ENCODE measurements around the gene LDB3. TPM values are rescaled to one million over a fixed set of nuclear protein-coding genes. Genes with fewer than 3 reads are reported as not detected.

The LDB3 gene
- total RNA-seq, 2 experiments from 2014 or later = 0.07 to 0.09 TPM

DNA sequence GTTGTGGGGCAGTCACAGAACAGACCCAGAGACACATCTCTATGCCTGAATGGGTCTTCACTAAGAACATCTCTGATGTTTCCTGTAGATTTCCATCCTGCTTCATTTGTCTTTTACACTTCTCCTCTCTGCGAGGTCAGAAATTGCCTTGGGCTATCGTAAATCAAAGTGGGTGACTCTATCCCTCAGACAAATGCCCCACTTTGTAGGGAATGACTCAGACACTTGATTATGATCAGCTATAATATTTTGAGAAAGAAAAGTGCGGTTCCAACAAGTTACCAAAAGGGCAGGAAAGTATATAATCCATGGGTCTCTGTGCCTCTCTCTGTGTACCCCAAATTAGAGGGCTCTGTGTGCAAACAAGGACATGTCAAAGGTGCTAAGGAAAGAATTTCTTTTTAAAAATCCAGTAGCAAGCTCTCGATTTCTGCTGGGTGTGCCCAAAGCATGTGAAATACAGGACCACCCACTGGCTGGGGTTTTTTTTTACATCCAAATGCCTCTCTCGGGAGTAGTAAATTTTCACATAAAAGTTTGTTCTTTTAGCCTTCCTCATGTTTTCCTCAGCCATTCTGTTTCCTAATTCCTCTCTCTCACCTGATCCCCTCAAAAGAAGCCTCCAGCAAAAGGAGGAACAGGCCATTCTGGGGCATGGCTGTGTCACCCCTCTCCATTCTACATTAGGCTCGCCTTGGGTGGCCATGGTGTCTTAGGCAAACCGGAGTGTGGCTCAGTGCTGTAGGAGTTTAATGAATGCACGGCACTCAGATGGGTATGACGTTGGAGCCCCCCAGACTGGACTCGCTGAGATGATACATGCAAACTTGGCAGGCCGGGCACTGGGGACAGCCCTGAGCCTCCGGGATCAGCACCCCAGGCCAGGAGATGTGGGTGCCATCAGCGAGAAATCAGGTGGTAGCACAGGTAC is 20.3 kb upstream of the LDB3 start:
- intact Hi-C loops (cut with micrococcal nuclease) = no loop called here
- H3K9me3 Mint-ChIP-seq = no peaks in the 10 kb centered on the region
- no peak for ATAC-seq
- ChIA-PET POLR2A (no interaction called here), CTCF (no interaction called here)
- no peaks in the 10 kb centered on the region for H3K27me3 Mint-ChIP-seq
- TF ChIP-seq CTCF (IDR thresholded peaks at IDR 0.05) = no peak
- no peak overlapping the region for H3K4me3 Mint-ChIP-seq
- no peak for DNase-seq
- H3K4me1 Mint-ChIP-seq (ENCODE audit: low read depth) = peaks cover 12% of the 10 kb centered on the region
- no peak overlapping the region for H3K27ac Mint-ChIP-seq
- no peaks in the 10 kb centered on the region for H3K36me3 Mint-ChIP-seq (ENCODE audit: low read depth)

DNA sequence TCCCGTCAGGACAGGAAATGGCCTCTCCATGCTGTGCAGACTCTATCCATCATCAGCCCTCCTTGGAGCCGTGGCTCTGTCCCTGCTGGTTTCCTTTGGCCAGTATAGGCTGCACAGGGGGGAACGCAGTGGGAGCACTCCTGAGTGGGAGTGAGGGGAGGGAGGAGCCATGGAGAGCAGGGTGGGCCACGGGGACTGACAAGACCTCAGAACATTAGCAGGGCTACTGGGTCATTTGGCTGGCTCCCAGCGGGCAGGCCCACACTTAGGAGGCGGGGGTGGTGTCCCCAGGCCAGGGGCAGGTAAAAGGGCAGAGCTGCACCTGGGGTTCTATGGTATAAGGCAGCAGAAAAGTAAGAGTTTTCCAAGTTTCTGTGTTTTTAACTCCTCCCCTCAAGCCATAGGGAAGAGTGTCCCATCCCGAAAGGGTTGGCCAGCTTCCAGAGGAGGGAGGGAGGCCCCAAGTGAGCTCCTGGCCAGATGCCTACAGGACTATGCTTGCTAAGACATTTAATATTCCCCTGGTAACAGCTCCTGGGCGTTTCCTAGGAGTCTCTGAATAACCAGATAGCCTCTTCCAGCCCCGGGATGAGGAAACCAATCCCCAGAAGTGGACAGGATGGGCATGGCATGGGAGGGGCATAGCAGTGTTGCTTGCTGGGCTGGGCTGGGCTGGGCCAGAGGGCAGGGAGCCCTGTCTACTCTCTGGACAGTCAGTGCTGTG is 19.4 kb upstream of the LDB3 start:
- Mint-ChIP-seq H3K27ac (no peak overlapping the region), H3K4me1 (ENCODE audit: low read depth) (peaks cover 7% of the 10 kb centered on the region), H3K36me3 (ENCODE audit: low read depth) (no peaks in the 10 kb centered on the region), H3K27me3 (no peaks in the 10 kb centered on the region), H3K4me3 (no peak overlapping the region), H3K9me3 (no peaks in the 10 kb centered on the region)
- ATAC-seq (no peak), DNase-seq (no peak)
- CTCF ChIA-PET = no interaction called here
- POLR2A ChIA-PET = no interaction called here
- intact Hi-C loops (cut with micrococcal nuclease) = no loop called here
- no peak for TF ChIP-seq CTCF (IDR thresholded peaks at IDR 0.05)

DNA sequence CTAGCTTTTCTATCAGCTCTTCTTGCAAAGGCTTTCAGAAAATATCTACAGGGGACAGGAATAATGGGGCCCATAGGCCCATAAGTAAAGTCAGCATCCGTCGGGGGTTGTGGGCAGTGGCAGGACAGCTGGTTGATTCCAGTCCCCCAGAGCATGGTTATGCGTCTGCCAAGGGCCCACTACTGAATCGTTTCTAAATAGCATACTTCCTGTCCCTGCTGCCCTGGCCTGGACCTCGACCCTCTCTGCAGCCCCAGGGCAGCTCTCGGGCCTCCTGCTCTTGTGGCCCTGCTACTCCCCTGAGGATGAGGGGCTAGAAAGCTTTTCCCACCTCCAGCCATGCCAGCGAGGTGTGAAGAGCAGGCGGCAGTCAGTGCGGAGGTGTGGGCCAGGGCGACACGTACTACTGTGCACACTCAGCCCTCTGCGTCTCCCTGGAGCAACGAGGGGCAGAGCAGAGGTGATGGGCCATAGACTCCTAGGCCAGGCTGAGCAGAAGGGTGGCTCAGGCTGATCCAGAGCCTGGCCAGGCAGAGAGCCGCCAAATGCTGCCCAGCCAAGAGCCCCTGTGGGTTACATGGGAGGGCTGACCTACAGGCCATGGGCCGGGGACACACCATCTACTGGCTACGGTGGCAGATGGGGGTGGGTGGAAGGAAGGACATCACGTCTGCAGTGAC is 18.7 kb upstream of the LDB3 start:
- ATAC-seq = no peak
- H3K4me3 Mint-ChIP-seq = no peak overlapping the region
- intact Hi-C loops (cut with micrococcal nuclease) = no loop called here

DNA sequence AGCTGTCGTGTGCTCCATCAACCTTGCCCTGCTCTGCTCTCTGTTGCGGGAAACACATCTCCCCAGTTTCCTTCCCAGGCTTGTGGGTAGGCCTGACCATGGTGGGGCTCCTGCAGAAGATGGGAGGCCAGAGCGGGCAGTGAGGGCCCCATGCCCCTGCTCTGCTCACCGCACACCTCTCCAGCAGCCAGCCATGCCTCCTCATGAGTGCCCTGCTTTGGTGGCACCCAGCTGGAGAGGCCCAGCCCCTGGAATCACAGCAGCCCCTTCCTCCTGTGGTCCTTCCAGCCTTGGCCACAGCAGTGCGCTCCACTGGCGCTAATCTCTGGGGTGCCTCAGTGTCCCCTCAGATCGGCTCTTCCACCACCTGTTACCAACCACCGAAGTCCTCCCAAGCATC is 18.2 kb upstream of the LDB3 start:
- H3K4me3 Mint-ChIP-seq = no peak overlapping the region
- ChIA-PET POLR2A (no interaction called here), CTCF (no interaction called here)
- H3K36me3 Mint-ChIP-seq (ENCODE audit: low read depth) = no peaks in the 10 kb centered on the region
- H3K27ac Mint-ChIP-seq = no peak overlapping the region
- no peak for ATAC-seq
- no peaks in the 10 kb centered on the region for H3K4me1 Mint-ChIP-seq (ENCODE audit: low read depth)
- DNase-seq = no peak
- no peak for TF ChIP-seq CTCF (IDR thresholded peaks at IDR 0.05)
- no peaks in the 10 kb centered on the region for H3K9me3 Mint-ChIP-seq
- intact Hi-C loops (cut with micrococcal nuclease) = no loop called here
- H3K27me3 Mint-ChIP-seq = no peaks in the 10 kb centered on the region

More for the DNA sequence above, 18.7 kb upstream of the LDB3 start:
- H3K36me3 Mint-ChIP-seq (ENCODE audit: low read depth) = no peaks in the 10 kb centered on the region
- DNase-seq = no peak
- no peak for TF ChIP-seq CTCF (IDR thresholded peaks at IDR 0.05)
- POLR2A ChIA-PET = no interaction called here
- no peaks in the 10 kb centered on the region for H3K9me3 Mint-ChIP-seq
- no peaks in the 10 kb centered on the region for H3K27me3 Mint-ChIP-seq
- no peaks in the 10 kb centered on the region for H3K4me1 Mint-ChIP-seq (ENCODE audit: low read depth)
- H3K27ac Mint-ChIP-seq = no peak overlapping the region
- CTCF ChIA-PET = no interaction called here

Data from activated CD8-positive, alpha-beta T cell treated with anti-CD3 and anti-CD28 coated beads for 36 hours (primary cell).